Pulmonary artery endothelial cell (primary cell): ENCODE data around the gene WDR82. TPM values are rescaled to one million over a fixed set of nuclear protein-coding genes. Genes with fewer than 3 reads are reported as not detected.

Source experiments
- DNase-seq: peaks from one replicate; pipeline ENCODE4 v3.0.0-alpha.2; 2011; ENCODE audit warnings: low read depth, low spot score
- total RNA-seq: library from RNA; depleted of rRNA; stranded (reverse); fragments of >200 nt; gene quantifications from 2 replicates; pipeline ENCODE4 v1.2.3, GENCODE V29; 2014

WDR82 gene
- total RNA-seq, 1 donor from 2014 or later: 98.5 TPM

DNA sequence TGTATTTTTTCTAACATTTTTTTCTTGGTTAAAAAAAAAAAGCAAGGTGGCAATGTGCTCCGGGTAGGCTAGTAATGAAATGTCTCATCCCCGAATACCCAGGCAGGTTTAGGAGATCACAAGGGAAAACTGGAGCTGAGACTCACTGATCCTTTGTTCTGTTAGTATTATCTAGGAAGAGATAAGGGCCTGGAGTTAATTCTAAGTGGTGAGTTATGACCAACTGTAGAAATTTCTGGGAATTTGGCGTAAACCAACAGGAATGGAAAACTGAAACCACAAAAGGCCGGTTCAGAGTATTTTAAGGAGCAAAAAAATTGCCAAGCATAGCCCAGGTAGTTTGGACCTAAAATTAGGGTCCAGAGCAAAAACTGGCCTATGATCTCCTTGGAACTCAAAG lies 20.5 kb downstream of the WDR82 start:
- no peak for DNase-seq

DNA sequence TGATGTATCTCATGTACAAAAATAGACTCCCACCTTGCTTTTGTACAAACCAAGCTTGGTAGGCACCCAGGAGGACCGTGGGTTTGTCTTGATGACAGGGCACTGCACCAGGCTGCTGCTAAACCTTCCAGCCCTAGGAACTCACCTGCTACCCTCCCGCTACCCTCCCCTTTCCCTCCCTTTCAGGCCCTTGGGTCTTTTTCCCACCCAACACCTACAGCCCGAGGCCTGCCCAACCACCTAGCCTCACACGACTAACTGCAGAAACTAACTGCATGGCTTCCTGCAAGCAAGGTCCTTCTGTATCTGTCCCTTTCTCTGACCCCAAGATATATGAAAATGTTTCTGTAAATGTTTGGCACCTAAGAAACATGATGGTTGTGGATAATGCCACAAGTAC lies 21.8 kb downstream of the WDR82 start:
- no peak for DNase-seq

- no peak for DNase-seq
Observed at GRCh38 chr3:52256159-52256558, 22.3 kb downstream of the WDR82 start.

DNA sequence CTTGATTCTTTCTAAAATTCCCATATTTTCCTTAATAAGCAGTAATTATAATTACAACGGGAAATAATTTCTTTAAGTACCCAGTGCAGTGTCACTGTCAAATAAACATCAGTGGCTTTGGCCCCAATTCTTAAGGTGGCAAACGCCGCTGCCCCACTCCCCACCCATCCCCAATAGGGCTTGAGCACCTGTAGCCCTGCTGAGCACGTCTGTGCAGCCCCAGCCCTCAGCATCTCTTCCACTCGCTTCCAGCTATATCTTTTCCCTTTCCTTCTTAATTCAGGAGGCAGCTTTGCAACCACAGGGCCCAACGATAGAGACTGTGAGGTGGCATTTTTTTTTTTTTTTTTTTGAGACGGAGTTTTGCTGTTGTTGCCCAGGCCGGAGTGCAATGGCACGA lies 23.8 kb downstream of the WDR82 start:
- DNase-seq: no peak

GRCh38 chr3:52253314-52254304 lies 24.8 kb downstream of the WDR82 start:
- DNase-seq: no peak

GRCh38 chr3:52250122-52250521 lies 28.3 kb downstream of the WDR82 start:
- no peak for DNase-seq

DNA sequence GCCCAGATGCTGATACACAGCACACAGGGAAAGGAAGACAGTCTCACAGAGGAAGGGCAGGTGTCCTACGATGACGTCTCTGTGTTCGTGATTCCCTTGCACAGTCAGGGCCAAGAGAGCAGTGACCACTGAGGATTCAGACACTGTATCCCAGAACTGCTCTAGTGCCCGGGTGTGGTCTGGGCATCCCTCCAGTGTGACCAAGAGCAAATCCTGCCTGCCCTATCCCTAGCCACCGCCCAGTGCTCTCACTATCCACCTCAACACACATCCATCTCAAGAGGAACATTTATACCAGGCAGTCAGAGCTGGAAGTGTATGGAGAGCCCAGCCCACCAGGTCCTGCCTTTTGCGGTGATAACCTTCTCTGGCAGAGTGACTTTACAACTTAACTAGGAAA lies 28.8 kb downstream of the WDR82 start:
- DNase-seq: no peak

DNA sequence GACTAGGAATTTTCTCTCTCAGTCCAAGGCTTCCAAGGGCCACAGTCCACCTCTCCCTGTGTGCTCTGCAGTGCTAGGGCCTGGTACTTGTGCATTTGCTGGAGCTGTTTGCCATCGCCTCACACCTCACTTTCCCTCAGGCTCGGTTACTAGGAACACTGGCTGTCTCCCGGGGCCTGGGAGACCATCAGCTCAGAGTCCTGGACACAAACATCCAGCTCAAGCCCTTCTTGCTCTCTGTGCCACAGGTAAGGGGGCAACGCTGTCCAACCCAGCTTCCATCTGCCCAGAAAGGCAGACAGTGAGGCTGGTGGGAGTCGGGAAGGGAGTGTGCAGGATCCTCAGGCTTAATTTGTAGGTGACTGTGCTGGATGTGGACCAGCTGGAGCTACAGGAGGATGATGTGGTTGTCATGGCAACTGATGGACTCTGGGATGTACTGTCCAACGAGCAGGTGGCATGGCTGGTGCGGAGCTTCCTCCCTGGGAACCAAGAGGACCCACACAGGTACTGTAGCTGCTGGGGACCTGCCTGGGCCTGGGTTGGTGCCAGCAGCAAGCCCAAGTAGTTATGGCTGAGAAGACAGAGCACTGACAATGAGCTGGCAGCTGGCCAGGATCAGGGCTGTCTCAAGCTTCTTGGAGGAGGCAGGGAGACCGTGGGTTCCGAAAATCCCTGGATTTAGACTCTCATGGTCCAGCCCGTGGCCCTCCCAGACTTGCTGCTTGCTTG lies 29.5 kb downstream of the WDR82 start:
- no peak for DNase-seq

DNA sequence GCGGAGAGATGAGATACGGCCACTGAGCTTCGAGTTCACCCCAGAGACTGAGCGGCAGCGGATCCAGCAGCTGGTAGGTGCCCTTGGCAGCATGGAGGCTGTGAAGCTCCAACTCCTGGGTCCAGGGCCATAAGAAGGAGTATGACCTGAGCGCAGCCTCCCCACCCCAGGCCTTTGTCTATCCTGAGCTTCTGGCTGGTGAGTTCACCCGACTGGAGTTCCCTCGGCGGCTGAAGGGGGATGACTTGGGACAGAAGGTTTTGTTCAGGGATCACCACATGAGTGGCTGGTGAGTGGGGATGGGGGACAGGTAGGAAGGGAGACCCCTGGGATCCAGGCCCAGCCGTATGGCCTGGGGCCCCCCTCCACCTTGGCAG lies 30.3 kb downstream of the WDR82 start:
- no peak for DNase-seq

DNA sequence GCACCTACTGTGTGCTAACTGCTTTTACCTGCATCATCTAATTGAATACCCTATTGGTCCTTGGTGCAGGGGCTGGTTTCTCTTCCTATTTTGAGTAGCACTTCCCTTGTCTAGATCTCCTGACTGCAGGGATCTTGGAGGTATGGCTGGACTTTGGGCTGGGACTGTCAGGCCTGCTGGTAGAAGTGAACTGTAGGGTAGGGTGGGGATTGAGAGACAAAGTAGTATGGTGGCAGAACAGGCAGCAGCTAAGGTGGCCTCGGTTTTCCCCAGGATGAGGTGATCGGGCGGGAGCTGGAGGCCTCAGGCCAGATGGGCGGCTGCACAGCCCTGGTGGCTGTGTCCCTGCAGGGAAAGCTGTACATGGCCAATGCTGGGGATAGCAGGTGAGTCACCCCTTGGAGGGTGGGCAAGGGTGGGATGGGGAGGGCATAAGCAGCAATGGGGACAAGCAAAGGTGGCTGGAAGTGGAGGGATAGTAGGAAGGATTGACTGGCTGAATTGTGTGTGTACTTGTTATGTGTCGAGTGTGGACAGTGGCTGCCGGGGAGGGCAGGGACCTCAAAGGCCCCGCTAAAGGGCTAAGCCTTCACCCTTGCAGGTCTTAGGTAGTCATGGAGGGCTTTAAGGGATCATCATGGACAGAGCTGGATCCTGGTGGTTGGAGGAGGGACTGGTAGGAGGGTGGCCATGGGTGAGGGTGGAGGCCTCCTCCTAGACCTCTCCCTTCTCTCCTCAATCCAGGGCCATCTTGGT lies 30.9 kb downstream of the WDR82 start:
- no peak for DNase-seq

GRCh38 chr3:52246728-52247408 lies 31.6 kb downstream of the WDR82 start:
- DNase-seq: no peak

GRCh38 chr3:52246264-52246620 lies 32.2 kb downstream of the WDR82 start:
- no peak for DNase-seq

GRCh38 chr3:52245322-52246263 lies 32.9 kb downstream of the WDR82 start, which contains the start of gene PPM1M:
Gene PPM1M (plus strand): TSS chr3:52245759. CDS start chr3:52245825, 66 bp downstream.
- DNase-seq: no peak

GRCh38 chr3:52243791-52244628 lies 34.4 kb downstream of the WDR82 start:
- no peak for DNase-seq

DNA sequence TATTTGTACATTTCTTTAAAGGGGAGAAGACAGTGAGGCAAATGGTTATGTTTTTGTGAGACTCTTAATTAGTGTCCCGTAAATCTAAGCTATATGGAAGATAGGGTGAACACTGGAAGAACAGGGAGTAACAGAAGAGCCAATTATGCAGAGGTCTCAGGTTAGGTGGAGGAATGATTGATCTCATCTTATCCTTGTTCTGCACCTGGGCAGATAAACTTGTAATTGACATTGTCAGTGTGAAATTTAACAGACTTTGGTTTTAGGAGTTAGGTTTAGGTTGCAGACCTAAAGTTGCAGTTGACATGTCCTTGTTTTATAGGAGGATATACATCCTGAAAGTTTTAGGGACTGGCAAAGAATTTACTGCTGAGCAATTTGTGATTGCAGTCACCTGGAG lies 36.4 kb downstream of the WDR82 start:
- no peak for DNase-seq

GRCh38 chr3:52240886-52241370 lies 37.5 kb downstream of the WDR82 start:
- no peak for DNase-seq

DNA sequence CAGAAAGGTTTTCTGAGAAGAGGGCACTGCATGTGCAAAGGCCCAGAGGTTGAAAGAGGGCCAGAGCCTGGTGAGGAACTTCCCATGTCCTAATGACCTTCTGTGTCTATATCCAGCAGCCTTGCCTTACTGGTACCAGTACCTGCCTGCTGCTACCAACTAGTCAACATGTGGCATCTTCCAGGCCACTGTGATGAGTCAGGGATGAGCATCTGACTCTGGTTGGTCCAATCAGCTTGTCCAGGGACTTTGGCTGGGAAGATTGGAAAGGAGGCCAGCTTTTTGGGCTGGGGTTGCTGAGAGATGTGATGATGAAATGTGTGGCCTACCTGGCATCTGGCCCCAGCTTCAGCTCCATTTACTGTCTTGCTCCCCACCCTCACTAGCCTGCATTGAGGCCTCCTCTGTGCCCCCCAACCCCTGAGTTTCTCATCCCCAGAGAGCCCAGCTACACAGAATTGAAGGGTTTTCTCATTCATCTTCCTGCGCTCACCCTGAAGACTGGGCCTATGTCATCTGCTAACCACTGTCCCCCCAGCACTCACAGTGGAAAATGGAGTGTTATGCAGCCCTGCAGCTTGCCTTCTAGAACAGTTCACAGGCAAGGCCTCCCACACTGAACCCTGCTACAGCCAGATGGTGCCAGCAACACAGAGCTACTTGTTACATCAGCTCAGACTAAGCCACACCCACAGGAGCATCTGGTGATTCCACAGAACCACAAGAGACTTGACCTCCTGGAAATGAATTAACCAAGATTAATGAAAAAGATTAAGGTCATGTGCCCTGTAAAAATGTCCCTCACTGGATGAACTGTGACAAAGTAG lies 38.2 kb downstream of the WDR82 start:
- no peak for DNase-seq
